CD4-positive, alpha-beta T cell treated with Interleukin-15 for 1 hour (primary cell): ENCODE results near the gene PALS2.
A peak's percentile ranks its signal among the peaks of the same experiment; 100 is the strongest.

ENCODE experiments used
- DNase-seq: peaks from one replicate; pipeline ENCODE4 v3.0.0-alpha.2; 2020

PALS2 gene, protein sequence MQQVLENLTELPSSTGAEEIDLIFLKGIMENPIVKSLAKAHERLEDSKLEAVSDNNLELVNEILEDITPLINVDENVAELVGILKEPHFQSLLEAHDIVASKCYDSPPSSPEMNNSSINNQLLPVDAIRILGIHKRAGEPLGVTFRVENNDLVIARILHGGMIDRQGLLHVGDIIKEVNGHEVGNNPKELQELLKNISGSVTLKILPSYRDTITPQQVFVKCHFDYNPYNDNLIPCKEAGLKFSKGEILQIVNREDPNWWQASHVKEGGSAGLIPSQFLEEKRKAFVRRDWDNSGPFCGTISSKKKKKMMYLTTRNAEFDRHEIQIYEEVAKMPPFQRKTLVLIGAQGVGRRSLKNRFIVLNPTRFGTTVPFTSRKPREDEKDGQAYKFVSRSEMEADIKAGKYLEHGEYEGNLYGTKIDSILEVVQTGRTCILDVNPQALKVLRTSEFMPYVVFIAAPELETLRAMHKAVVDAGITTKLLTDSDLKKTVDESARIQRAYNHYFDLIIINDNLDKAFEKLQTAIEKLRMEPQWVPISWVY

DNA sequence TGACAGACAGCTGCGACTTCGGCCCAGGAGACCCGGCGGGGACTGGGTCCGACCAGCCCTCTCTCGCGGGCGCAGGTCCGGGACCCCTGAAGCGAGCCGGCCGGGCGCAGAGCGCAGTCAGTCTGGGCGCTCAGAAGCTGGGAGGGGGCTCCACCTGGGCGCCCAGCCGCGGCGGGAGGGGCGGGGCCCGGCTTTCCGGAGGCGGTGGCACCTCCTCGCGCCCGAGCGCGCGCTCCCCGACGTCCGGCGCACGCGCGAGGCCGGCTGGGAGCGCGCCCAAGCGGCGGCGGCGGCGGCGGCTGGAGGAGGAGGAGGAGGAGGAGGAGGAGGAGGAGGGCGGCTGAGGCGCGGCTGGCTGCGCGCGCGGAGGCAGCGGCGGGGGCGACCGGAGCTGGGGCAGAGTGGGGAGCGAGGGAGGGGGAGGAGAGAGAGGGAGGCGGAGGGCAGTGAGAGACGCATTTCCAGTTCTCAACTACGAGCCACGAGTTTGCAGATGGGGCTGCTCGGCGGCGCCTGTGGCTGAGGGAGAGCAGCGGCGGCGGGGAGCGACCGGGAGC lies at the start of gene PALS2:
Gene PALS2, plus strand, starts transcription at position 456 of the 557 bp plus-strand sequence. CDS start 50,216 bp downstream, outside the sequence.
- DNase-seq, result peak; percentile 89

DNA sequence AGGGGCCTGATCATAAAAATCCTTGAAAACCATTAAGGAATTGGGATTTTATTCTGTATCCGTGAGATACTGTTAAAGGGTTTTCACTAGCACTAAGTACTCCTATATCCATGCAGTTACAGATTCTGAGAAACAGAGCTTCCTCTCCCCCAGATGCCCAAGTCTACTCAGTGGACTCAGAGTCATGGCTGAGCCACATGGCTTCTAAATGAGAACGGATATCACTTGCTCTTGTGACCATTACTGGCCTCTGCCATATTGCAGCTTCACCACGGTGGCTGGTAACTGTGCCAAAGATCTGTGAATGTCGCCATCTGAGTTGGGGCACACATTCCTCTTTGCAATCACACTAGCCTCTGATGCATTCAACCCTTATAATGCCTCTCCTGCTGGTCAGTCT lies 42.0 kb upstream of the PALS2 start:
- DNase-seq, result no peak

DNA sequence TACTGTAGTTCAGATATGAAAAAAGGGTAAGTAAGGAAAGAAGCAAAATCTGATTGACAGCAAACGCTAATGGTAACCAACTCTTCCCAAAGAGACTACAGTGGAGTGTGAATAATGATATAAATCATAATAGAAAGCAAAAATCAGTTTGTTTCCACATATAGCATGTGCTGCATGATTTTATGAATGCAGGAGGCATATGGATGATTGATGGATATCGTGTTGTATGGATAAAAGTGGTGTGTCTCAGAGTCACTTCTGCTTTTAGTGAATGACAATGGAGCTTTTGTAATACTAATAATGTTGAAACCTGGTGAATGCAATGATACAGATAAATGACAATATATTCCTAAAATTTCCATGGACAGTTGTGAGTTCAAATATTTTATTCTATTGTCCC lies 36.6 kb upstream of the PALS2 start:
- no peak for DNase-seq

DNA sequence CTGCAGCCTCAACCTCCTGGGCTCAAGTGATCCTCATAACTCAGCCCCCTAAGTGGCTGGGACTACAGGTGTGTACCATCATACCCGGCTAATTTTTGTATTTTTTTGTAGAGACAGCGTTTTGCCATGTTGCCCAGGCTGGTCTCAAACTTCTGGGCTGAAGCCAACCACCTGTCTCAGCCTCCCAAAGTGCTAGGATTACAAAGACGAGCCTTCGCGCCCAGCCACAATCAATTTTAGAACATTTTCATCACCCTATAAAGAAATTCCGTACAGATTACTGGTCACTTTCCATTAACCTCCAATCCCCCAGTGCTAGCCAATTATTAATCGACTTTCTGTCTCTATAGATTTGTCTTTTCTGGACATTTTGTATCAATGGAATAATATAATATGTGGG lies 32.3 kb upstream of the PALS2 start:
- no peak for DNase-seq

DNA sequence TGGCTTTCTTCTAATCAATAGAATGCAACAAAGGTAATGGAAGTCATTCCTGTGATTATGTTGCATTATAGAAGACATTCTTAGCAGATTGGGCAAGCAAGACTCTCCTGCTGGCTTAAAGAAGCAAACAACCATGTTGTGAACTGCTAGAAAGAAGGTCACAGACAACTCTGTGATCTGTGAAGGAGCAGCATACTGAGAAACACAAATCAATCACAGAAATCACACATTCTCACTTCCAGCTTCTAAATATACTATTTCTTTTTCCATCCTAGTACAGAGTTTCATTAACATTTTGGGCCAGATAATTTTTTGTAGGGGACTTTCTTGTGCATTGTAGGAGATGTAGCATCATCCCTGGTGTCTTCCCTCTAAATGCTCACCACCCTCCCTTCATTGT lies 28.0 kb upstream of the PALS2 start:
- DNase-seq, result no peak

DNA sequence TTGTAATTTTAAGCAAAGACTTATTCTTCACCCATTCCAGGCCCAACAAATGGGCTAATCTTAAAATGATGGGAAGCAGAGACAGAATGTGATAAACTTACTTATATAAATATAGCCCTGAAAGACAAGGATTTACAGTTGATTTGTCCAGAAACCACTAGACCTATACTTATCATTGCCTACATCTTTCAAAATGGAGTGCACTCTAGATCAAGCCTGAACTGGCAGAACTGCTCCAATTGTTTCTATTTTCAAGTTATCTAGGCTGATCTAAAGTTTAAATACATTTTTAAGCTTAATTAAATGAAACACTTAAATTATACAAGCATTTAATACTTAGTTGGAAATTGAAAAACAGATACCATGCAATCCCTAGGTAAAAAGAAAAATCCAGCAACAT lies 24.9 kb upstream of the PALS2 start:
- DNase-seq, result no peak

DNA sequence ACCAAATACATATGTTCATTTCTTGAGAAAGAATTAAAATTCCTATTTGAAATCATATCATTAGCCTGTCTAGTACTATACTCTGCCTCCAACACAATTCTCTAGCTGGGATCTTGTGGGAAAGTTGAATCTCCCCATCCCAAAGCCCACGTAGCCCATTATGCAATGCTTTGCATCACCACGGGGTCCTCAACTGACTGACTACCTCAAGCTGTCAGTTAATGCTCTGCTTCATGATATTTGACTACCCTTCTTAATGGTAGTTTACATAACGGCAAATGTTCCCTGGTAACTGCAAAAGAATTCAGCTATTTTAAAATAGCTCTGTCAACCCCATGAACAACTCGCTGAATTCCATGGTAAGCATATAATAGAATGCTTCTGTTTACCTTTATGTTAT lies 23.3 kb upstream of the PALS2 start:
- no peak for DNase-seq

DNA sequence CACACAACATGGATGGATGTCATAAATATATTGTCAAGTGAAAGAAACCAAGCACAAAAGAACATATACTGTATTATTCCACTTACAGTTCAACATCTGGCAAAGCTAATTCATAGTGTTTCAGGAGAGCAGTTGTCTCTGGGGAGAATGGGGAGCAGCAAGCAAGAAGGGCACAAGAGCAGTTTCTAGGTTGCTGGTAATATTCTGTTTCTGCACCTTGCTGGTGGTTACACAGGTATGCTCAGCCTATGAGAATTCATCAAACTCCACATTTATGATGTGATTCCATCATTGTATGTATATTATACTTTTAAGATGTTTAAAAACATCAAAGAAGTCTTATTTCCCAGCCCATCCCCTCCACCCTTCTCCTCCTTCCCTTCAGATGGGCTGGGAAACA lies 18.1 kb upstream of the PALS2 start:
- no peak for DNase-seq

DNA sequence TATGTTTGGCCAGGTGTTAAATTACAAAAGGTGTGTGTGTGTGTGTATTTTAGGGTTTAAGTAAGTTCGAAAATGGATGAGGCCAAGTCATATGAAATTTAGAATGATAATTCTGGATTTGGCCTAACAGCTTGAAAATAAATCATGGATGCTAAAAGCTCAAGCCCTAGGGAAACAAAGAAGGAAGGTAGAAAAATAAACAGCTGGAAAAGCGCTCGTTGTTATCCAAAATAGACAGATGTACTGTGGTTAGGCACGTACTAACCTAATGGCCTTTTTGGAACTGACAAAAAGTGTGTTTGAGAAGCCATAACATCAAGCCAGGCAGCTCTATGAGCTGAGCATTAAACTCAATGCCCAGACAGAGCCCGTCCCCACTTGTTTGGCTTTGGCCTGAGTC lies 17.5 kb upstream of the PALS2 start:
- no peak for DNase-seq

DNA sequence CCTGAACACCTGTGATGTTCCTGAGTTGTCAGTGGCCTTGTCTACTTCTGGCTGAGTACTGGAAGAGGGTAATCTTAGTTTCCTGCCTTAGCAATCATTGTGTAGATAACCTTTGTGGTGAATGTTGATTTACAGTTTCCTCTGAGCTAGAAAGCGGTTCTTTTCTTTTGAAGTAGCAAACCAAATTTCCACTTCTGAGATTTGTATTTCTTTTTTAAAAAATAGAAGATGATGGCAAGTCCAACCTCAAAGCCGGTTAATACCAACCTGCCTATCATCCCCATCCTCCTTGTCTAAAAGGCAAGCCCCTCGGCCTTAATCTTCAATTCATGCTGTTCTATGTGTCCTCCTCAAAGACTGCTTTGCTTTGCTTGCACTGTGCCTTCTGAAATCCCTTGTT lies 12.5 kb upstream of the PALS2 start:
- no peak for DNase-seq

DNA sequence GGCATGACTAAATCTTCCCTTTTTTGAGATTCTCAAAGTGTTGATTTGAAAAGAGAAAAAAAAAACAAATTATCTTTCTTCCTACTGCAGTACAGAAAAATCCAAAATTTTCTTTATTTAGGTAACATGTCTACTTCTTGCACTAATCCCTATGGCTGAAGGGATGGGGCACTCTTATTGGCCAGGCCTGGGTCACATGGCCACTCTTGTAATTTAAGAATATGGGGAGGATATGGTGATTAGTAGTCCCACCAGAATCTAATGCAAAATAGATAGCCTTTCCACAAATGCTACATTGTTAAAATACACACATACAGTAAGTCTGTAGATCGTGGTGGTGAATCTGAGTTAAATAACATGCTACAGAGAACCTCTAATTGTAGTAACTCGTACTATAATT lies 7.0 kb upstream of the PALS2 start:
- DNase-seq, result no peak

DNA sequence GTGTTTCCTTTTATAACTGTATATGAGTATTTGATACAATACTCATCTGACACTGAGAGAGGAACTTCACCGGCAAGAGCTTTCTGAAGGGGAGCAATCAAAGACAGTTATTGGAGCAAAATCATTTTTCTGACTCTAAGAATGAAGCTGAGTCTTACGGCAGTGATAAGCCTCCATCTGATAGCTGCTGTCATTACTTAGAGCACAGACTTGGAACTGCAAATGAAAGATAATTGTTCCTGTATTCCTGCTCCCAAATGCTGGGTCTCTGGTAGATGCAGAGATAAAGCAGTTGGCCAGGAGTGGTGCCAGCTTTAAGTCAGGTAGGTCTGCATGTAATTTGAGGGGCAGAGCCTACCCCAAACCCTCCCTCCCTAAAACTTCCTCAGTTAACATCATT lies 2.3 kb upstream of the PALS2 start:
- DNase-seq, result no peak

DNA sequence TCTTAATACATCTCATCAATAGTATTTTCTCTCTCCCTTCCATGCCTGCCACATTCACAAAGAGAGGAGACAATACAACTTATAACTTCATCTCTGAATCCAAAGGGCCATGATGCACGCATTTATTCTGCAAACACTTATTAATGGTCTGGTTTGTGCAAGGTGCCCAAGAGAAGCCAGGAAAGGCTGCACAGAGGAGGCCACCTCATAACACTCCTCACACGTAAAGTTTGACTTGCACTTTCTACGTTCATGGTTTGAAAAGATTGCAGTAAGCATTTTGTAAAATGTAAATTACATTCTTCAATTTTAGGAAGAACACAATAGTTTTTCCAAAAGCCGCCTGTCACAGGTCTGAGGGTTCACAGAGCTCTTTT lies 1.2 kb upstream of the PALS2 start:
- no peak for DNase-seq

DNA sequence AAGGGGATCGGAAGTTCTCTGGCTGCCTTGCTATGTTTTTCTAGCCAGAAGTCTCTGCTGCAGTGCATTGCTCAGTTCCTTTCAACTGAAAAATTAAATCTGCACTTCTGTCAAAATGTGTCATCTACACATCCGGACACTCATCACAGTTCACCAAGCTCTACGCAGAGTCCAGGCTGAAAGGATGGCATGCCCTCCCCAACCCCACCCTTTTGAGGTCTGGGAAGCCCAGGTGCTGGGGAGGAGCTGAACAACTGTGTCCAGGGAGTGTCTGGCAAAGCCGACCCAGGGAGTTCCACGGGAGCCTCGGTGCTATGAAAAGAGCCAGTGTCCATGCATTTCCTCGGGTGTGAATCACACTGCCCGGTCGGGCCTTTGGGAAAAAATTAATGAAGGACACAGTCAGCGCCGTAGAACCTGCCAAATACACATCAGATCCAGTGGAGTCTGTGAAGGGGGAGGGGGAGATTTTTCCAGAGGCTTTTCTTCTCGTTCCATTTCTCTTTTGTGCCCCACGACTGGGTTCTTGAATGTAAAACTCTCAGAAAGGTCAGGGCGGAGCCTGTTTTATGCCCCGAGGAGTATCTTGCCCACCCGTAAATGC lies 757 bp upstream of the PALS2 start:
- peak; percentile 17 for DNase-seq

DNA sequence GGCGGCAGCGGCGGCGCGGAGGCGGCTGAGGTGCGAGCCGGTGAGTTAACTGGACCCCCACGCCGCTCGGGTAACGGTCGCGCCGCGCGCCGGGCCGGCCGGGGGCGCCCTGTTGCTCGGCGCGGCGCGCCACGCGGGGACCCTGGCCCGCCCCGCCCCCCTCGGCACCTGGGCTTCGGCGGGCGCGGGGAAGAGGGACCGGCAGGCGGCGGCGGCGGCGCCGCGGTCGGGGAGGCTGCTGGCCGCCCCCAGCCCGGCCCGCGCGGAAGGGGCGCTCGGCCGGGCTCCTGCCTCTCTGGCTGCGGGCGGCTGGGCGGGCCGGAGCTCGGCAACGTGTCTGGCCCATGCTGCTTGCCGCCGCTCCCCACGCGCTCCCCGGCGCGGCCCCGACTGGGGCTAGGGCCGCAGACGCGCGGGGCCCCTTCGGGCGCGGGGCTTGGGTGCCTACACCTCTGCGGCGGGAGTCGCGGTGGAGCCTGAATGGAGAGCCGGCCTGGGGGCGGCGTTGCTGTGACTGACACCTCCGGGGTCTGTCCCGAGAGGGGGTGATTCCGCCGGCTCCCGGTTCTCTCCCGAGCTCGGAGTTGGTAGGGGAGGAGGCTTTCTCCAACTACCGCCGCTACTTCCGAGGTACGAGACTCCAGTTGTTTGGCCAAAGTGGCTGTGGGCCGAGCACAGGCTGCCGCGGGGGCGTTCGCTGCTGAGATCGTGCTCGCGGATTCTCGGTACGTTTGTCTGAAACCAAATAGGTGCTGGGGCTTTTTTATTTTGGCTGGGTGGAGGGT lies 494 bp downstream of the PALS2 start:
- peak; percentile 24 for DNase-seq

DNA sequence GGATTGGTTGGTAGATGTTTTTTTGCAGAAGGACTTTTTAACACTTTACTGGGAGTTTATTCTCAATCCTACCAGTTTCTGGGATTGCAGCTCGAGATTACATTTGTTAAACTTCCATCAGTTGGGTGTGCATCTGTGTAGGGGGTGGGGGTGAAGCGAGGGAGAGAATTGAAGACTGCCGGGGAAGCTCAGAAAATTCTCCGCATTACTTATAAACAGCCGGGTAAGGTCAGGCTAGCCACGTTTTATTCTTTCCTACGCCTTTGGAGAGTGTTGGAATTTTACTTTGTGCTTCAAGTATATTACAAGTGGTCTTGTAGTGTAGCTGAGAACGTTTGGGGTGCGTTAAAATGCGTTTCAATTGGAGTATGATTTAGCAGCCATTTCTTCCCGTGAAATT lies 1.1 kb downstream of the PALS2 start:
- DNase-seq, result no peak

DNA sequence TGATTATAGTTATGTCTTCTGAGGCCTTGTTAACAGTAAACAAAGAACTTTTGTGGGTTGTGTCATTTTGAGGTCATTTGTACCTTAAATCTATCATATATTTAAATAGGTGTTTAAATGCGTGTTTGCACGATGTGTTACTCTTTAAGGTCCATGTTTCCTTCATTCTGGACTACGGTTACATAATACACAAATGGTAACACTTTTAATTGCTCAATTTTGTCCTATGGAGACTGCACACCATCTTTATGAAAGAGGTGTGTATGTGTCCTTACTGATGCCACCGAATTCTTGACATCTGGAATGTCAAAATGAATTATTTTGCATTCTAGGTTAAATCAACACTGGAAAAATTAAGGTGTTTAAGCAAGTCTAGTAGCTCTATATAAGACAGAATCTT lies 1.7 kb downstream of the PALS2 start:
- DNase-seq, result no peak

DNA sequence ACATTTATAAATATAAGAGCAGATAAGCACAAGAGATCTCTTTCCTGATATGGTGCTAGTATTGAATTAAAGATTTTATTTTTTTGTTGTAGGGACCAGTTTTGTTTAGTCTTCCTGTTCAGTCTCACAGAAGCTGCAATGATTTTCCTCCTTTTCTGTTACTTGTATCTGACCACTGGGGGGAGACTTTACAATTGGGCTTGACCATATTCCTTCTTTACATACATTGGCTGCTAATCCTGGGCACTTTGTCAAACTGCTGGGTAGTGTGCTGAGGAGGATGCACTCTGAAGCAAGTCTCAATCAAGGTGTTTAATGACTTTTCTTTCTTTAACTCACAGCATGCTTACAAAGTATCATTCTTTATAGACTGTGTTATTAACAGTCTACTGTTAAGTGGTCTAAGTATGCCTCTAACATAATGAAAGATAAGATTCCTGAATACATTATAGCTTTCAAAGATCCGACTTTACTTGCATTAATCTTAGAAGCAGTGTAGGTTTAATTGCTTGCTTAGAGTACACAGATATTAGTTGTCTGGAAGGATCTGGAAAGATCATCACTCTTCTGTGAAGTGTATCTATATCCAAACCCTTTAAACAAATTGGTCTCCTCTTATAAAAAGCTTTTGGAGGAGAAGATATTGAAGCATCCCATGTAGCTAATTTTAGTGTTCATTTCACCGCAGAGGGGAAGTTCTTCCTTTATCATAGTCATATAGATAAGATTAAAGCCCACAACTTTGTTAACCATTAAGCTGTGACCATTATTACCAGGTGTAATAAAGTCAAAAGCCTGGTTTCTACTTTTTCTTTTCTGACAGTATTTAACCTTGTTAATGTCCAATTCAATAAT lies 3.1 kb downstream of the PALS2 start:
- DNase-seq, result no peak

DNA sequence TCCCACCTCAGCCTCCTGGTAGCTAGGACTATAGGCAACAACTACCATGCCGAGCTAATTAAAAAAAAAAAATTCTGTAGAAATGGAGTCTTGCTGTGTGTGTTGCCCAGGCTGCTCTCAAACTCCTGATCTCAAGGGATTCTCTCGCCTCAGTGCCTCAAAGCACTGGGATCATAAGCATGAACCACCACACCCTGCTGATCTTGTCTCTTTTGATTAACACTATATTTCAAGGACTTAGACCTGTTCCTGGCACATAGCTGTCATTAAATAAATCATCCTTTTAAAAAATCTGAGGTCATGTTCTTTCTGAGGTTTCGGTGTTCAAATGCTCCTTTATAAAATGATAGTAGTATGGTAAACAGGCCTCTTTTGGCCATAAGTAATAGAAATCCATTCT lies 4.8 kb downstream of the PALS2 start:
- DNase-seq, result no peak

DNA sequence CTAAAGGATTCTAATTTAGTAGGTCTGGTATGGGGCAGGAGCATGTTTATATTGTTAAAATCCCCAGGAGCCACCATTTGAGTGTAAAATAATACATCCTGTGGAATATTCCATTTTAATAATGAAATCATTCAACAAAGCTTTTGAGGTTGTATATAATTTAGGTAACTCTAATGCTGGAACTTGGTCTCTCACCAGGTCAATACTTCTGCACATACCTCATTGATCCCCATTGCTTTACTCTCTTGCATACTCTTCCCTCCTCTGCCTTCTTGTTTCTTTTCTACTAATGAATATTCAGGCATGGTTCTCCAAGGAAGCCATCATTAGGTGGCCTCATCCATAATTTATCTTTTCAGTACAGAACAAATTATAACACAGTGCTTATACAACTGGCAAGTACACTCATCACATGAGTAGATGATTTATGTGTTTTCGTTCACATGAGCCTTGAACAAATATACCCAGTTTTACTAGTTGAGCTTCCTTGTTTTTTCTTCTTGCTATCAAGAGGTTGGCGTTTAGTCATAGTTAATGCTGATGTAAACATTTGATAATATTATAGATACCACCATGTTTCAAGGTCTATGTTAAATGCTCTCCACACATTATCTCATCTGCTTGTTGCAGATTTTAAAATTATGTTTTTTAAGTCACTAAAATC lies 7.2 kb downstream of the PALS2 start:
- no peak for DNase-seq

DNA sequence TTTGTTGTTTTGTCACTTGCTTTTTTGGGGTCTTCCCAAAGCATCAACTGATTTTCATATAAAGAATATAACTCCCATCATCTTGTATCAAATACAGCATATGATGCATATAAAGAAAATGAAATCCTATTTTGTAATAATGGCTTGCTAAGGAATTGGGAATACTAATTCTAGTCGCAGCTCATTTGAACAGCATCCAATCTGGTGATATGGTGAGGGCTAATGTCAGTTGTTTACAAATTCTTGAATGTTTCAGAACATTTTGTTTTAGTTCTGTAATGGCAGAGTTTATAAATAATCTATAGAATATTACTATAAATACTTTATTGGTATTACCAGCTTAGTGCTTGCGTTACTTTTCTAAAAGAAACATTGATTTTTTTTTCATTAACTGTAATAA lies 8.9 kb downstream of the PALS2 start:
- DNase-seq, result no peak

DNA sequence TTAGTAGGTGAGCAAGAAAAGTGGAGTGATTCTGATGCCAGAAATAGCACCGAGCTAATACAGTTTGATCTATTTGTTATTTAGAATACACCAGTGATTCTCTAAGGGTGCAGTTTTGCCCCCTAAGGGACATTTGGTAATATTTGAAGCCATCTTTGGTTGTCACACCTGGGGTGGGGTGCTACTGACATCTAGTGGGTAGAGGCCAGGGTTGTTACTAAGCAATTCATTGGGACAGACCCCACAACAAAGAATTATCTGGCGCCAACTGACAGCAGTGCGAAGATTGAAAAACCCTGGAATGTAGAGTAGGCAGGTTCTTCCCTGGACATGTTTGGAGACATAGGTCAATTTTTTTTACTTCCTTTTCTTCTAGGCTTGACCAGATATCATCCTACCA lies 14.6 kb downstream of the PALS2 start:
- peak; percentile 54 for DNase-seq
